Activated CD4-positive, CD25-positive, alpha-beta regulatory T cell treated with anti-CD3 and anti-CD28 coated beads, Interleukin-2, amount 50 U/mL, for 72 hours (primary cell): ENCODE measurements around the gene TMEM179.

ENCODE experiments used
- DNase-seq: peaks from one replicate; pipeline ENCODE4 v3.0.0; 2021

The TMEM179 gene

DNA sequence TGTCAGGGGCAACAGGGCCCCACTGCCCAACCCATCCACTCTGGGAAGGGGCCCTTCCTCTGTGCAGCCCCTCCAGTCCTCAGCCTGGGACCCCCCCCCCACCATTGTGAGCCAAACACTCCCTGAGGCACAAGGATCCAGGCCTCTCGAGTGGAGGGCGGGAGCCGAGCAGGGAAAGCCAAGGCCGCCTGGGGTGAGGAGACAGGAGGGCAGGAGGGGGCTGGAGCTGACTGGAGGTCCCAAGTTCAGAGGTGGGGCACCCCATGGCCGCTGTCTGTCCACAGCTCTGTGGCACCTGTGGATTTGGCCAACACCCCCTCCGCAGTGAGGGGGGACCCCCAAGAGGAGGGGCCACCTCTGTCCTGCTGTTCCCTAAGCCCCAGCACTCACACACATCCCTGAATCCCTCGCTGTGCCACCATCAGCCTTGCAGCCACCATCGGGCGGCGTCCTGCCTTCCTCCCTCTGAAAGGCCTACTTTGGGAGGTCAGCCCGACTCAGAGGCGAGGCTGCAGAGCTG lies 50.4 kb downstream of the TMEM179 start:
- no peak for DNase-seq

DNA sequence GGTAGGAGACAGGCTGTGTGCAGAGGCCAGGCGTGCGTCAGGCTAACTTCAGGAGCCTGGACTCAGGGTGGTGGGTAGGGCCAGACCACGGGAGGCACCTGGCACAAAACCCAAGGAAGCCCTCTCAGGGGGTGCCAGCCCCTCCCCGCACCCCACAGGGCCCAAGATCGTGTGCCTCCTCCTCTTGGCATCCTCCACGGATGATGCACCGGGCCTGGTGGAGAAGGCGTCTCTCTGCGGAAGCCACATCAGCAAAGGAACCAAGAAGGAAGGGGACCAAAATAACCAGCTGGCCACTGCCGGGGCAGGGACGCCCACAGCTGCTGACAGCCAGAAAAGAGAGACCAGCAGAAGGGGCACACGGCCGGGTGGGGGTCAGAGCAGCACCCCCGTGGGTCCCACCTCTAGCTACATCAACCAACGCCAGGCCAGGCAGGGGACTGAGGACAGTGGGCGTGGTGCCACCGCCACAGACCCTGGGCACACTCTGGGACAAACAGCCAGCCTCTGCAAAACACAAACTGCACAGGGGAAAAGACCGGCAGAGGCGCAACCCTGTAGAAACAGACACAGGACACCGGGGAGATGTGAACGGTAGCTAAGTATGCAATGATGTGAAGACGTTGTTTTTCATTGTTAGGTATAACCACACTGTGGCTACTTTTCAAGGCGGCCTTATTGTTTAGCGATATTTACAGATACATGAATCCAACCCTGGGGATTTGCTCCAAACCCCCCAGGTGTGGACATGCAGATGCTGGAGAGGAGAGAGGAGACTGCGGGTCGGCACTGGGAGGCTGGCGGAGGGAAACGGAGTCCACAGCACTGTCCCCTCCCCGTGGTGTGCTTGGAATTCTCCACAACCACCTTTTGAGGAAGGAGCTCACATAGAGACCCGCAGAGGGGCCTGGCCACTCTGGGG lies 51.1 kb downstream of the TMEM179 start:
- DNase-seq = no peak

DNA sequence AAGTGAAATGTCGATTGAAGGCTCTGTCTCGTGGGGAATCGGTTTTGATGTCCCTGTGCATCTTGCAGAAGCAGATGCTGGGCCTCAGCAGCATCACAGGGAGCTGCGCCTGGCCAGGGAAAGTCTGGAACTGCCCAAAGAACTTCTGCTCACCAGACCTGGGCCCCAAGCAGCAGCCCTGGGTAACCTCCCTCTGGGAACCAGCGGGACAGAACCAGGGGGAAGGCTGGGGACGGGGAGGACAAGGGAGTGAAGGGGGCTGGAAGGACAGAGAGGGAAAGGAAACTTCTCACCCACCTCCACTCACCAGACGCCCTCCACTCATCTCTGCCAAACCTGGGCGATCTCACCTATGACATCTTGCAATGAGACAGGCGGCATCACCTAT lies 51.8 kb downstream of the TMEM179 start:
- DNase-seq = no peak

- DNase-seq = peak; percentile 21
Observed at GRCh38 chr14:104551851-104552737, 52.5 kb downstream of the TMEM179 start.

DNA sequence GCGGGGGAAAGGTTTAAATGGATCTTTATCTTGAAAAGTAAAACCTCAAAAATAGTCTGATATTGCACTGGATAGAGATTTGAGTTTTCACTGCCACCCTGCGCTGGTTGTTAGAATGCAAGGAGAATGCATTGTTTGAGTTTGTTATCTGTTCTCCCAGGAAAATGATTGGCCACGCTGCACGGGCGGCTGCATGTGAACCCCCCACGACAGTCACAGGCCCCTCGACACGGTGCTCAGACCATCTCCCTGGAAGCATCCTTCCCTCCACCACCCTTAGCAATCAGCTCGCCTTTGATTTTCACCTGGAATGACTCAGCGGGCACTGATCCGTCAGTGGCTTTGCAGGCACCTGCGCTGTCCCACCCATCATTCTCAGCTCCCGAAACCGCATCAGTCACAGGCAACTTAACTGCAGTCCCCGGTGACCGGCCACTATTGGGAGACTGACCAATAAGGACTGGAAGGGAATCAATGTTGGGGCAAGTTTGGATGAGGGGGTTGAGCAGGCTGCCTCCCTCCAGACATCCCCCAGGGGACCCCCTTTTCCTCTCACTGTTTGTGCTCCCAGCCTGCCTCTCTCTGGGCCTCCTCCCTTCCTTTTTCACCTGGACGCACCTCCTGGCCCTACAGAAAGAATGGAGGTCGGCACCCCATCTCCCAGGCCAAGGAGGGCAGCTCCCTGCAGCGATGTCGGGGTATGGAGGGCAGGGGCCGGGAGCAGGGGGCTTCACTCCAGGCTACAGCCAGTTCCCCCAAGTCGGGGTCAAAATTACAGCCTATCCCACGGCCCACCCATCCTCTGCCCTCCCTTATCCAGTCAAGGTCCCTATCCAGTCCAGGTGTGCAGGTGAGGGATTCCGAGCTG lies 53.5 kb downstream of the TMEM179 start:
- DNase-seq = peak; percentile 17

DNA sequence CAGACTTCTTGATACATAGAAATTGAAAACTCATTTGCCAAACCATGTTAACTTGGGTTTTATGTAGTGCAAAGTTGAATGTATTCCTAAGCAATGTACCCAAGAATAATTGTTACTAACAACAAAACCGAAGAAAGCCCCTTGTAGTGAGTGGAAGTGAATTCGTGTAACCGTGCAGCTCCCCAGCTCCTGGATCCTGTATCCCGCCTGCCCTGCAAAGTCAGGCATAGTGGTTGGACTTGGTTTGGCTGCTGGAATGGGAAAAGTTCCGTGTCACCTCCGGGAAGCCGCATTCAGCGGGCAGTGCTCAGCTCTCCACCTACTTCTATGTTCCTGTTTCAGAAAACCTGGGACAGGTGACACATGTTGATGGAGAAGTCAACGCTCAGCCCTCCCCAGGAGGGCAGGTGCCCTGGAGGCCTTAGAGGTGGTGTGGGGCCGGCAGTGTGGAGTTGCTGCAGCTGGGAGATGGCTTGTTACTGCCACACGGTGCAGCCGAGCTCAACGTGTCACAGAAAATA lies 54.2 kb downstream of the TMEM179 start:
- DNase-seq = no peak

- DNase-seq = peak; percentile 17
Observed at GRCh38 chr14:104549536-104550339, 54.8 kb downstream of the TMEM179 start.

DNA sequence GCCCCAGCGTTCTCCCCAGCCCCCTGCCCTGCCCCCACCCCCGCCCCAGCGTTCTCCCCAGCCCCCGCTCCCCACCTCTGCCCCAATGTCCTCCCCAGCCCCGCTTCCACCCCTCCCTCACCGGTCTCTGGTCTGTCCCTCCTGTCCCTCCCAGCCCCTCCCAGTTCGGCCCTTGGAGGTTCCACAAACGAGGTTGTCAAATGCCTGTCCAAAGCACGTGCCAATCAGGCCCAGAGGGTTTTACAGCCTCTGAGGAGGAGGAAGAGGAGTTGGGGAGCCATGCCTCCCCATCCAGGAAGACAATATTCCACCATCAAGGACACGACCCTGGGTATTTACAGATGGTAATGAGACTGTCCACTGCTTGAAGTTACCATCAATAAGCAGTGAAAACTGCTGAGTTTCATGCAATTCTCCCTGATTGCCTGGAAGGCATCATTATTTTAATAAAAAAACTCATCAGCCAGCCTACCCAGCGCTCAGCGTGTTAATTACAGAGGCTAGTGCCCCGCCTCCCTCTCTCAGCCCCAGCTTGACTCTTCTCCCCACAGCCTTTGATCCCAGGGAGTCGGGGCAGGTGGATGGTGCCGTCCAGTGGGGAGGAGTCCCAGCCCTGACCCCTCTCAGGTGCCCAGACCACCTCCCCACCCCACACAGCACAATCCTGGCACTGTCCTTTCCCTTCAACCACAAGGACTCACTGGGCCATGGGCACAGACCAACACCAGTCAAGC lies 55.6 kb downstream of the TMEM179 start:
- DNase-seq = peak; percentile 20

- DNase-seq = peak; percentile 12
Observed at GRCh38 chr14:104547998-104548700, 56.4 kb downstream of the TMEM179 start.

DNA sequence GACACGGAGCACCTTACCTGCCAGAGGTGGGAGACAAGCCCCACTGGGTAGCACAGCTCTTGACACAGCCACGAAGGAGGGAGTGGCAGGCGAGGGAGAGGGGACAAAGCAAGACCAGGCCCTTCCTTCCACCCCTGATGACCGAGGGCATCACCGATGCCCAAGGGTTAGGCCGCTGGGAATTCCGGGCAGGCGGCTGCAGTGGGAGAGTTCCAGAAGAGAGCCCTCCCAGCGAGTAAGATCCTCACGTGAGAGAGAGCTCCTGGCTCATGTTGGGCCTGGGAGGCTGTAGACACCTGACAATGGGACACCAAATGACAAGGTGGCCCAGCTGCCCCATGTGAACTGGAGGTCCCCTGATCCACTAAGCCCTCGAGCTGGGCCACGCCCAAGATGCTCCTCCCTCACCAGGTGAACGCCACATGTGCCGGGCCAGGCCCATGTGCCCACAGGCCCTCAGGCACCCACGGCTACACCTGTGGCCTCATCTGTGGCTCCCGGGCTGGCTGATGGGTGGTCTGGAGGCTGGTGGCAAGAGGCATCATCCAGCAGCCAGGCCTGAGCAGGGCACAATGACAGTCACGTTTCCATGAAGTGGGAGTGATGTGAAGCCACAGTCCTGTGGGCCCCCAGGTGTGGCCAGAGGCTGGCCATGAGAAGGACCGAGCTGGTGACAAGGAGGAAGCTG lies 57.1 kb downstream of the TMEM179 start:
- peak; percentile 11 for DNase-seq

DNA sequence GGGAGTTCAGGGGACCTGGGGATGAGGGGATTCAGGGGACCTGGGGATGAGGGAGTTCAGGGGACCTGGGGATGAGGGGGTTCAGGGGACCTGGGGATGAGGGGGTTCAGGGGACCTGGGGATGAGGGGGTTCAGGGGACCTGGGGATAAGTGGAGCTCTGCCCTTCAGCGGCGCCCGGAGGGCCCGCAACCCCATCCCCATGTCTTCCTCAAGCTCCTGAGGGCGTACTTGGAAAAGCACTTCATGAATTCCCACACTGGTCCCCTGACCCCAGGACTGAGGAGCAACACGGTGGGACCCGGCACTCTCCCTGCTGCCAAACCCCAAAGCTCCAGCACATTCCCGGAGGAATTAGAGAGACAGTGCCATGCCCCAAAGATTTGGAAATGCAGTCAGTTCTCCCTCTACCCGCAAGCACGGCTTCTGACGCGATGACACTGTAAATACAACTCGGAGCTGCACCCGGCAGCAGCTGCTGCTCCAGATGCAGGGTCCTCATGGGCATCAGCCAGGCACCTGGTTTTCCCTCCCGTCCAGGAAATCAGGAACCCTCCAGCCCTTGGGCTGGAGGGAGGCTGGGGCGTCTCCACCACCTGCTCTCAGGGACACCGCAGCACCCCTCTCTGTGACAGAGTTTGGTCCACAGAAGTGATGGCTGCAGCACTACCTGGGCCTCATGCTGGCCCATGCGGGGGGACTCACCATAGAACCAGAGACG lies 57.8 kb downstream of the TMEM179 start:
- DNase-seq = peak; percentile 16

DNA sequence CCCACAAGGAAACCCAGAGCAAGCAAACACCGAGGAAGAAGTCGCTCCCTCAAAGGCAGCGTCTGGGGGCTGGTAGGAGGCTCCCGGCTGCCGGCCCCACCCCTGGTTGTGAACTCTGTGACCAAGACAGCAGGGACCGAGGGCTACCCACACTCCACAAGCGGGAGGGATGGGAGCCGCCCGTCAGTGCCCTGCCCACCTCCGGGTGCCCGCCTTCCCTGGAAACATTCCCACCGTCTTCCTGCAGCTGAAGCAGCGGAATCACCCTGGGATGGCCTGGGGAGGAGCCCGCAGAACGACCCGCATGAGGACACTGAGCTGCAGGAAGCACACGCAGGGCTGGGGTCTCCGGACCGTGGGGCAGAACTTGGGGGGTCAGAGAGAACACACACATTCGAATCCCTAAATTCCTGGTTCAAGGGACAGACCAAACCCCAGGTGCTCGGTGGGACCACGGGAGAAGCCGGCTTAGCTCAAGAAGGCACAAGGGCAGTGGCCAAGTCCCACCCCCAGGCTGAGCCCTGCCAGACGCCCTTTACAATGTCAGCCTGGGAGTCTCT lies 58.5 kb downstream of the TMEM179 start:
- DNase-seq = peak; percentile 19

GRCh38 chr14:104545151-104545941 lies 59.2 kb downstream of the TMEM179 start:
- DNase-seq = peak; percentile 17

GRCh38 chr14:104544362-104544961 lies 60.1 kb downstream of the TMEM179 start:
- DNase-seq = peak; percentile 7

GRCh38 chr14:104542871-104543830 lies 61.4 kb downstream of the TMEM179 start:
- peak; percentile 19 for DNase-seq
